H54 (cell line): ENCODE data around the gene UFL1.
"Not testable (repeated sequence)": the region's sequence is repeated elsewhere in the genome, so short reads cannot be mapped to it uniquely, and the experiment has no call there.

Experiments used
- DNase-seq: peaks from one replicate; pipeline ENCODE4 v3.0.0; 2011; ENCODE audit warnings: low spot score, mixed read lengths; ENCODE audit not compliant: insufficient read length
- FAIRE-seq: peaks from 3 replicates; lab custom pipeline; 2011; peaks lifted over from hg19 to GRCh38; lab: Jason Lieb, UNC
- POLR2A ChIP-seq: IDR thresholded peaks from 2 replicates; pipeline ENCODE4 v1.6.1; 2011; ENCODE audit warnings: low read depth, mild to moderate bottlenecking, low read length

Gene UFL1

GRCh38 chr6:96542702-96543101, 21.1 kb downstream of the UFL1 start:
- DNase-seq: no peak
- TF ChIP-seq POLR2A: no peak
- FAIRE-seq: no peak

GRCh38 chr6:96545882-96546281, 24.3 kb downstream of the UFL1 start:
- DNase-seq (no peak), FAIRE-seq (no peak)
- no peak for TF ChIP-seq POLR2A

GRCh38 chr6:96547654-96548053, 26.0 kb downstream of the UFL1 start:
- TF ChIP-seq POLR2A: no peak
- DNase-seq: no peak
- FAIRE-seq: no peak

- no peak for FAIRE-seq
- TF ChIP-seq POLR2A: no peak
Observed at GRCh38 chr6:96554558-96554957, 33.0 kb downstream of the UFL1 start.

GRCh38 chr6:96559740-96560139, 38.1 kb downstream of the UFL1 start:
- DNase-seq, FAIRE-seq: not testable (repeated sequence)

More at GRCh38 chr6:96554558-96554957, 33.0 kb downstream of the UFL1 start:
- DNase-seq: no peak

- TF ChIP-seq POLR2A: no peak
- DNase-seq (no peak), FAIRE-seq (no peak)
Observed at GRCh38 chr6:96562886-96563285, 41.3 kb downstream of the UFL1 start, which contains the start of gene FHL5. TSS of gene FHL5 (plus strand) at chr6:96563128. CDS start at chr6:96603614, 40,486 bp downstream.

GRCh38 chr6:96563853-96564252, 42.2 kb downstream of the UFL1 start:
- DNase-seq (no peak), FAIRE-seq (no peak)
- no peak for TF ChIP-seq POLR2A

GRCh38 chr6:96570053-96570452, 48.4 kb downstream of the UFL1 start:
- DNase-seq (no peak), FAIRE-seq (no peak)
- TF ChIP-seq POLR2A: no peak

GRCh38 chr6:96571551-96571950, 49.9 kb downstream of the UFL1 start:
- TF ChIP-seq POLR2A: no peak
- FAIRE-seq (no peak), DNase-seq (no peak)

- FAIRE-seq: no peak
Observed at GRCh38 chr6:96575359-96575758, 53.8 kb downstream of the UFL1 start.

GRCh38 chr6:96576221-96576620, 54.6 kb downstream of the UFL1 start:
- DNase-seq: no peak
- TF ChIP-seq POLR2A: no peak
- no peak for FAIRE-seq

More at GRCh38 chr6:96575359-96575758, 53.8 kb downstream of the UFL1 start:
- no peak for TF ChIP-seq POLR2A
- no peak for DNase-seq

GRCh38 chr6:96582021-96582420, 60.4 kb downstream of the UFL1 start:
- TF ChIP-seq POLR2A: no peak
- DNase-seq: no peak
- FAIRE-seq: no peak

- FAIRE-seq (no peak), DNase-seq (no peak)
- TF ChIP-seq POLR2A: no peak
Observed at GRCh38 chr6:96582436-96582835, 60.8 kb downstream of the UFL1 start.

GRCh38 chr6:96604420-96604819, 82.8 kb downstream of the UFL1 start:
- FAIRE-seq (no peak), DNase-seq (no peak)
- no peak for TF ChIP-seq POLR2A
